ENCODE results near the gene PVRIG. TPM values are rescaled to one million over a fixed set of nuclear protein-coding genes. Genes with fewer than 3 reads are reported as not detected.
"Not testable (repeated sequence)": the region's sequence is repeated elsewhere in the genome, so short reads cannot be mapped to it uniquely, and the experiment has no call there.

PVRIG gene
- polyA plus RNA-seq, 1 experiment = not detected

DNA sequence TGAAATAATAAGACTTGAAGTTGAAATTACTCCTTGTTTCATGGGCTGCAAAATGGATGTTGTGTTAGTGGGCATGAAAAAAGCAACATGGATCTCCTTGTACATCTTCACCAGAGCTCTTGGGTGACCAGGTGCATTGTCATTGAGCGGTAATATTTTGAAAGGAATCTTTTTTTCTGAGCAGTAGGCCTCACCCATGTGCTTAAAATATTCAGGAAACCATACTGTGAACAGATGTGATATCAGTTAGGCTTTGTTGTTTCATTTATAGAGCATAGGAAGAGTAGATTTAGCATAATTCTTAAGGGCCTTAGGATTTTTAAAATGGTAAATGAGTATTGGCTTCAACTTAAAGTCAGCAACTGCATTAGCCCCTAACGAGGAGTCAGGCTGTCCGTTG is 26.8 kb upstream of the PVRIG start:
- no peak for DNase-seq (ENCODE audit: low read depth)
- H3K27me3 ChIP-seq (ENCODE audit: control insufficient read depth, insufficient read depth, low read length) = no peaks in the 10 kb centered on the region
- no peak overlapping the region for H3K4me3 ChIP-seq (ENCODE audit: low read depth, low read length)
- POLR2A ChIA-PET = no interaction called here
- no peaks in the 10 kb centered on the region for H3K36me3 ChIP-seq (ENCODE audit: control insufficient read depth, insufficient read depth, low read length)
- TF ChIP-seq, protein P1, sequence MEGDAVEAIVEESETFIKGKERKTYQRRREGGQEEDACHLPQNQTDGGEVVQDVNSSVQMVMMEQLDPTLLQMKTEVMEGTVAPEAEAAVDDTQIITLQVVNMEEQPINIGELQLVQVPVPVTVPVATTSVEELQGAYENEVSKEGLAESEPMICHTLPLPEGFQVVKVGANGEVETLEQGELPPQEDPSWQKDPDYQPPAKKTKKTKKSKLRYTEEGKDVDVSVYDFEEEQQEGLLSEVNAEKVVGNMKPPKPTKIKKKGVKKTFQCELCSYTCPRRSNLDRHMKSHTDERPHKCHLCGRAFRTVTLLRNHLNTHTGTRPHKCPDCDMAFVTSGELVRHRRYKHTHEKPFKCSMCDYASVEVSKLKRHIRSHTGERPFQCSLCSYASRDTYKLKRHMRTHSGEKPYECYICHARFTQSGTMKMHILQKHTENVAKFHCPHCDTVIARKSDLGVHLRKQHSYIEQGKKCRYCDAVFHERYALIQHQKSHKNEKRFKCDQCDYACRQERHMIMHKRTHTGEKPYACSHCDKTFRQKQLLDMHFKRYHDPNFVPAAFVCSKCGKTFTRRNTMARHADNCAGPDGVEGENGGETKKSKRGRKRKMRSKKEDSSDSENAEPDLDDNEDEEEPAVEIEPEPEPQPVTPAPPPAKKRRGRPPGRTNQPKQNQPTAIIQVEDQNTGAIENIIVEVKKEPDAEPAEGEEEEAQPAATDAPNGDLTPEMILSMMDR (IDR thresholded peaks at IDR 0.05; ENCODE audit: insufficient read depth, low read depth, low read length) = no peak
- CTCF ChIA-PET = interaction anchor here (1.1 to 1.9 kb wide), 4 partner anchors 10 to 26 kb away, joined by 3 to 5 read pairs (median 4); no protein-coding TSS in a partner anchor

GRCh38 chr7:100195222-100195621 is 24.5 kb upstream of the PVRIG start:
- ChIA-PET CTCF (interaction anchor here (0.6 to 2.5 kb wide), 2 partner anchors 62 to 65 kb away, joined by 3 to 10 read pairs; no protein-coding TSS in a partner anchor), POLR2A (no interaction called here)
- Histone ChIP-seq H3K36me3 (ENCODE audit: control insufficient read depth, insufficient read depth, low read length) (no peaks in the 10 kb centered on the region), H3K27me3 (ENCODE audit: control insufficient read depth, insufficient read depth, low read length) (no peaks in the 10 kb centered on the region; the same call in 1 of the 2 replicates), H3K4me3 (ENCODE audit: low read depth, low read length) (no peak overlapping the region)
- TF ChIP-seq, protein P1 (IDR thresholded peaks at IDR 0.05; ENCODE audit: insufficient read depth, low read depth, low read length) = no peak
- no peak for DNase-seq (ENCODE audit: low read depth)

- H3K4me3 ChIP-seq (ENCODE audit: low read depth, low read length); POLR2A ChIA-PET; H3K36me3 ChIP-seq (ENCODE audit: control insufficient read depth, insufficient read depth, low read length); DNase-seq (ENCODE audit: low read depth); H3K27me3 ChIP-seq (ENCODE audit: control insufficient read depth, insufficient read depth, low read length): not testable (repeated sequence)
- CTCF ChIA-PET = interaction anchor here (0.6 to 2.5 kb wide), 3 partner anchors 23 to 180 kb away, joined by 3 to 10 read pairs (median 6); no protein-coding TSS in a partner anchor
Measured at GRCh38 chr7:100195901-100196322, 23.8 kb upstream of the PVRIG start.

- H3K4me3 ChIP-seq (ENCODE audit: low read depth, low read length) = no peak overlapping the region
- ChIA-PET POLR2A (no interaction called here), CTCF (no interaction called here)
- H3K36me3 ChIP-seq (ENCODE audit: control insufficient read depth, insufficient read depth, low read length) = no peaks in the 10 kb centered on the region
- no peak for DNase-seq (ENCODE audit: low read depth)
- no peaks in the 10 kb centered on the region; the same call in 1 of the 2 replicates for H3K27me3 ChIP-seq (ENCODE audit: control insufficient read depth, insufficient read depth, low read length)
- TF ChIP-seq, protein P1 (IDR thresholded peaks at IDR 0.05; ENCODE audit: insufficient read depth, low read depth, low read length) = no peak
Measured at GRCh38 chr7:100198266-100198665, 21.5 kb upstream of the PVRIG start.

GRCh38 chr7:100200693-100201092 is 19.1 kb upstream of the PVRIG start:
- no peaks in the 10 kb centered on the region; the same call in 1 of the 2 replicates for H3K27me3 ChIP-seq (ENCODE audit: control insufficient read depth, insufficient read depth, low read length)
- no peaks in the 10 kb centered on the region for H3K36me3 ChIP-seq (ENCODE audit: control insufficient read depth, insufficient read depth, low read length)
- TF ChIP-seq, protein P1 (IDR thresholded peaks at IDR 0.05; ENCODE audit: insufficient read depth, low read depth, low read length) = no peak
- CTCF ChIA-PET = interaction anchor here (1.5 kb wide), 1 partner anchor 70 kb away, joined by 3 read pairs; no protein-coding TSS in a partner anchor
- no peak overlapping the region for H3K4me3 ChIP-seq (ENCODE audit: low read depth, low read length)
- POLR2A ChIA-PET = no interaction called here
- DNase-seq (ENCODE audit: low read depth) = no peak

GRCh38 chr7:100204454-100204853 is 15.3 kb upstream of the PVRIG start:
- TF ChIP-seq, protein P1 (IDR thresholded peaks at IDR 0.05; ENCODE audit: insufficient read depth, low read depth, low read length) = no peak
- Histone ChIP-seq H3K36me3 (ENCODE audit: control insufficient read depth, insufficient read depth, low read length) (no peaks in the 10 kb centered on the region), H3K27me3 (ENCODE audit: control insufficient read depth, insufficient read depth, low read length) (no peaks in the 10 kb centered on the region; the same call in 1 of the 2 replicates), H3K4me3 (ENCODE audit: low read depth, low read length) (no peak overlapping the region)
- CTCF ChIA-PET = interaction anchor here (0.8 to 1.3 kb wide), 3 partner anchors 11 to 25 kb away, joined by 3 to 4 read pairs (median 3); no protein-coding TSS in a partner anchor
- DNase-seq (ENCODE audit: low read depth) = no peak
- POLR2A ChIA-PET = no interaction called here

Data from BJ (cell line).